ENCODE results near the gene ZNF331. TPM values are rescaled to one million over a fixed set of nuclear protein-coding genes. Genes with fewer than 3 reads are reported as not detected.

The ZNF331 gene
- total and polyA plus RNA-seq, 2 experiments from 2014 or later, result 12.3 to 15.6 TPM

GRCh38 chr19:53545271-53546065 is 7.5 kb downstream of the ZNF331 start:
- peak; percentile 42 for DNase-seq (ENCODE audit: low spot score)
- H3K9me3 ChIP-seq (ENCODE audit: low read depth), result no peaks in the 10 kb centered on the region
- H3K4me1 ChIP-seq (ENCODE audit: insufficient read depth), result no peaks in the 10 kb centered on the region
- no peaks in the 10 kb centered on the region for H4K20me1 ChIP-seq (ENCODE audit: insufficient read depth, poor library complexity, severe bottlenecking)
- H3K79me2 ChIP-seq, result peaks cover 31% of the 10 kb centered on the region
- peak overlapping the region; percentile 78 for H3K27ac ChIP-seq
- no peaks in the 10 kb centered on the region for H3K36me3 ChIP-seq (replicated peaks; ENCODE audit: insufficient read depth, low read depth)
- no peaks in the 10 kb centered on the region for H3K27me3 ChIP-seq
- 81% methylated on average over 25 of the region's 25 CpGs for WGBS (ENCODE audit: low lambda C conversion rate, missing lambda C conversion rate)
- no peak for TF ChIP-seq CTCF (IDR thresholded peaks at IDR 0.05; ENCODE audit: poor library complexity)
- no peak for TF ChIP-seq EZH2 (IDR thresholded peaks at IDR 0.05; ENCODE audit: borderline replicate concordance)
- no peak for TF ChIP-seq EZH2phosphoT487 (IDR thresholded peaks at IDR 0.05; ENCODE audit: low read depth, severe bottlenecking, unreplicated experiment)
- H3K4me2 ChIP-seq, result no peak overlapping the region
- H2AFZ ChIP-seq, result no peak overlapping the region
- H3K4me3 ChIP-seq, result no peak overlapping the region
- H3K9me2 ChIP-seq (replicated peaks; ENCODE audit: insufficient read depth), result no peaks in the 10 kb centered on the region

GRCh38 chr19:53546758-53547513 is 9.0 kb downstream of the ZNF331 start:
- Histone ChIP-seq H3K27ac (peak overlapping the region; percentile 54), H3K79me2 (peaks cover 44% of the 10 kb centered on the region), H3K4me2 (no peak overlapping the region), H3K27me3 (no peaks in the 10 kb centered on the region), H3K36me3 (replicated peaks; ENCODE audit: insufficient read depth, low read depth) (no peaks in the 10 kb centered on the region), H4K20me1 (ENCODE audit: insufficient read depth, poor library complexity, severe bottlenecking) (no peaks in the 10 kb centered on the region), H3K9me3 (ENCODE audit: low read depth) (no peaks in the 10 kb centered on the region), H2AFZ (no peak overlapping the region), H3K4me1 (ENCODE audit: insufficient read depth) (no peaks in the 10 kb centered on the region), H3K4me3 (no peak overlapping the region), H3K9me2 (replicated peaks; ENCODE audit: insufficient read depth) (no peaks in the 10 kb centered on the region)
- WGBS (ENCODE audit: low lambda C conversion rate, missing lambda C conversion rate), result 68% methylated on average over 7 of the region's 7 CpGs
- DNase-seq (ENCODE audit: low spot score), result no peak
- TF ChIP-seq EZH2 (IDR thresholded peaks at IDR 0.05; ENCODE audit: borderline replicate concordance) (no peak), CTCF (IDR thresholded peaks at IDR 0.05; ENCODE audit: poor library complexity) (no peak), EZH2phosphoT487 (IDR thresholded peaks at IDR 0.05; ENCODE audit: low read depth, severe bottlenecking, unreplicated experiment) (no peak)

- Histone ChIP-seq H3K4me1 (ENCODE audit: insufficient read depth) (no peaks in the 10 kb centered on the region), H3K36me3 (replicated peaks; ENCODE audit: insufficient read depth, low read depth) (no peaks in the 10 kb centered on the region), H3K27ac (peak overlapping the region; percentile 70), H3K27me3 (no peaks in the 10 kb centered on the region), H3K9me3 (ENCODE audit: low read depth) (no peaks in the 10 kb centered on the region), H2AFZ (no peak overlapping the region), H3K9me2 (replicated peaks; ENCODE audit: insufficient read depth) (no peaks in the 10 kb centered on the region), H3K4me3 (no peak overlapping the region), H4K20me1 (ENCODE audit: insufficient read depth, poor library complexity, severe bottlenecking) (no peaks in the 10 kb centered on the region), H3K79me2 (peaks cover 53% of the 10 kb centered on the region), H3K4me2 (peak overlapping the region; percentile 34)
- DNase-seq (ENCODE audit: low spot score), result peak; percentile 34
- TF ChIP-seq EZH2 (IDR thresholded peaks at IDR 0.05; ENCODE audit: borderline replicate concordance), result no peak
- no peak for TF ChIP-seq CTCF (IDR thresholded peaks at IDR 0.05; ENCODE audit: poor library complexity)
- no peak for TF ChIP-seq EZH2phosphoT487 (IDR thresholded peaks at IDR 0.05; ENCODE audit: low read depth, severe bottlenecking, unreplicated experiment)
- 50% methylated on average over 3 of the region's 3 CpGs for WGBS (ENCODE audit: low lambda C conversion rate, missing lambda C conversion rate)
Measured at GRCh38 chr19:53549340-53549739, 11.4 kb downstream of the ZNF331 start.
